GM15510 (cell line): ENCODE data around the gene AGPAT4.

Source experiments
- POLR2A ChIP-seq: IDR thresholded peaks from 3 replicates; pipeline ENCODE4 v1.6.1; 2011; ENCODE audit warnings: borderline replicate concordance; ENCODE audit not compliant: insufficient read length; ENCODE audit errors: extremely low read depth

AGPAT4 gene

DNA sequence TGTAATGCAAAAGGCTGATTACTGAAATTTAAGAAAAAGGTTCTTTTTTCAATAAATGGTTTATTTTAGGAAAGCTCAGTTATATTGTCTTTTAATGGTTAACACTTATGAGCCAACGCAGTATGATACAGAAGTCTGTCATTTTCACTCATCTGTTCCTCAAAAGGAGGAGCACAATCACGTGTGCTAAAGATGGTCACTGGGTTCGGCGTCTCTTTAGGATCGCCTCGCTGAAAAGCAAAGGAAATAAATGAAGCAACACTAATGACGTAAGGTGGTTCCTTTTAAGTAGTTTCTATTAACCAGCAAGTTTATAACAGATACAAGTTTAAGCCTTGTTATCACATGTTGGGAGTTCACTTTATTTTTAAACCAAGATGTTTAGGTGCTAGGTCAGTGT, 156.6 kb downstream of the AGPAT4 start:
- no peak for TF ChIP-seq POLR2A

DNA sequence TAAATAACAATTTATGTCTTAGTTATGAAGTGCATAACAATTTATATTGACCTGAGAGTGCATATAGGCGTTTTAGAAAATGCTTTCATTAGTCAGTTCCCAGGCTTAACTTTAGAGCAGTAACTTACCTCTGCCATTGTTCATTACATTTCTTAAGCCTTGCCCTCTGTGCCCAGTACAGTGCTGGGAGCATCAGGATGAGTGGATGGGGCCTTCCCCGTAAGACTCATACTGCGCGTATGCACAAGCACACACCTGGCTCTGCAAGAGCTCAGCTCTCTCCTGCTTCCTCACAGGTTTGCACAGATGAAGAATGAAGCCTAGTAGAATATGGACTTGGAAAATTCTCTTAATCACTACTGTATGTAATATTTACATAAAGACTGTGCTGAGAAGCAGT, 157.3 kb downstream of the AGPAT4 start:
- no peak for TF ChIP-seq POLR2A

- TF ChIP-seq POLR2A, result no peak
Observed at GRCh38 chr6:161115468-161115867, 158.4 kb downstream of the AGPAT4 start.

DNA sequence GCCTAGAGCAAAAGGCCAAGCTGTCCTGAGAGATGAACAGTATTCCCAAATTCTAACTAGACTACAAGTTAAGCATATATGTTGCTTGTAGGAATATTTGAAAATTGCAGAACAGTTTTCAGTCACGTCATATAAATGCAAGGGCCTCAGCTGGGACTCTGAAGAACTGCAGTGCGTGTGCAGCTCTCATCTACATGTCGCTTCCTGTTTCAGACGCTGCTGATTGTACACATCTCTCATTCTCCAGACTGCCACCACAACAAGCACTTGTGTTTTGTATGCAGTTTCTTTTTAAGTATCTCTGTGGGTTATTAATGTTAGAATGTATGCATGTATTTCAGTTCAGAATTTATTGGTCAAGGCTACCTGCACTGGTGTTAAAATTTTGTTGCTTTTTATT, 162.6 kb downstream of the AGPAT4 start:
- no peak for TF ChIP-seq POLR2A

- no peak for TF ChIP-seq POLR2A
Observed at GRCh38 chr6:161110028-161110779, 163.7 kb downstream of the AGPAT4 start.

DNA sequence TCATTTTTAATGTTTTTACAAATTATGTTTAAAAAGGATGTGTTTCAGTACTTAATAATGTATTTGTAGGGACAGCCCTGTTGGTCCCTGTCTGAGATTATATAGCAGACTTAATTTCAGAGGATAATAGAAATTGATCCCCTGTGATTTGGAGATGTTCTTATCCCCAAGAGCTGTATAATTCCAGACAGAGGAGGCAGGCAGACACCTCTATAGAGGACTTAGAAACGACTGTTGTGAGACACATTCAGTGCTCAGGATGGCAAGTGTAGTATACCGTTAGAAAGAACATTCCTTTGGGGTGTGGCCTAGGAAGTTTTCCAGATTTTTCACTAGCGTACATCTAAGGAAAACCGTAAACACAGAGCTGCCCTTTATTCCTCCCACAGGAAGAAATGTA, 164.5 kb downstream of the AGPAT4 start:
- TF ChIP-seq POLR2A, result no peak

DNA sequence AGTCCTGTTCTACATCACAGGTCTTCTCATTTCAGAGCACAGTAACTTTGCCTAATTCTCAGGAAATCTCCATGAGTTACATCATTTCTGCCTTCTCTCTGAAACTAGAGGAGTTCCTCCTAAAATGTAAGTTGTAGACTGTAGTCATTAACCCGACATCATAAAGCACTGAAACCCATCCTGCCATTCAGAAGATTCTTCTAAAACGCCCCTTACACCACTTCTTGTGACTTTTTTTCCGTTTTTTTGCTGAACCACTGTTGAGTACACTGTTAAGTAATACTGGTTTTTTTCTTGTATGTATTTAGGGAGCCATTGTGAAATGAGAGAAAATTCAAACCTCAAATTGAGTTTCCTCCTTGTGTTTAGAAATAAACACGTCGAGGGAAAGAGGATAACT, 164.9 kb downstream of the AGPAT4 start:
- no peak for TF ChIP-seq POLR2A

GRCh38 chr6:161107779-161108730, 165.8 kb downstream of the AGPAT4 start:
- TF ChIP-seq POLR2A, result no peak

DNA sequence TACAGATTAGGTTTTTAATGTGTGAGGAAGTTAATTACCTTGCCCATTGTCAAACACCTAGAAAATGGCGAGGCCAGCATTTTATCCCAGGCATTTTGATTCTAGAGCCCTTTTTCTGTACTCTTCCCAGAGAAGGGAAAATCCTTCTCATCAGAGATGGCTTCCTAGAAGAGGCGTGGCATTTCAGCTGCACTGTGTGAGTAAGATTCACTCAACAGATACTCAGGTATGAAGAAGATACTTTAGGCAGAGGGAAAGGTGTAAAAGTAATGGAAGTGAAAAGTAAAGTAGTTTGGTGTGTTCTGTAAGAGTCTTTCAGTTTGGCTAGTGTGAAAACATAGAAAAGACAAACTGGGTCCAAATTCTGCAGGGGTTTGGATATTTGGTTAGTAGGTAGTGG, 168.5 kb downstream of the AGPAT4 start:
- no peak for TF ChIP-seq POLR2A

- TF ChIP-seq POLR2A, result no peak
Observed at GRCh38 chr6:161104966-161105365, 168.9 kb downstream of the AGPAT4 start.

DNA sequence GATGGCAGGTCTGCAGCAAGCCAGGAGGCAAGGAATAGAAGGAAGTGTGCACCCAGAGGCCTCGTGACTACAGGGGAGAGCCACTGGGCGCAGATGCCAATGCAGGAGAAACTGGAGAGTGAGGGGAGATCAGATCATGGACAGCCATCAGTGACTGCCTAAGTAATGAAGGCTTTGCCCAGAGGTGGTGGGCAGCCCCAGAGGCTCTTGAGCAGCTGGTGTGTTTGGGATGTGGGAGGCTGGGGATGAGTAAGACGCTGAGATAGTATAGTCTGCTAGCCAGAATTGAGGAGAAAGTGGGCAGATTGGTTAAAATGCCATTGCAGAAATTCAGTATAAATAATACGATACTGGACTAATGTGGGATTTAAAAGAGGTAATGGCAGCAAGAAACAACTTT, 170.4 kb downstream of the AGPAT4 start:
- TF ChIP-seq POLR2A, result no peak

DNA sequence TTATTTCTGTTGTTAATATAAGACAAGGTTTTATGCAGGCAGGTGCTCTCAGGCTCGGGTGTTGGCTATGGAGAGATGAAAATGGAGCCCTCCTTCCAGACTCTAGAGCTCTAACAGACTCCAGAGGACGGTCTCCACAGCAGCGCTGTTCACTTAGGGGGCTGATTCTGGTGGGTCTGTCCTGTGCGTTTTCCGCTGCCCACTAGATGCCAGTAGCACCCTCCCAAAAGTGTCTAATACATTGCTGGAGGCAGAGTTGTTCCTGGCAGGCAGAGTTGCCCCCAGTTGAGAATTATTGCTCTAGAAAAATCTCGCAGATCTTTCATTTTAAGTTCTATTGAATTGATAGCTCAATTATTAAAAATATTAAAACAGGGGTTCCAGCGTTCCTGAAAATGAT, 172.3 kb downstream of the AGPAT4 start:
- no peak for TF ChIP-seq POLR2A

GRCh38 chr6:161100072-161100471, 173.8 kb downstream of the AGPAT4 start:
- TF ChIP-seq POLR2A, result no peak

GRCh38 chr6:161095916-161096315, 177.9 kb downstream of the AGPAT4 start:
- TF ChIP-seq POLR2A, result no peak

GRCh38 chr6:161094955-161095354, 178.9 kb downstream of the AGPAT4 start:
- no peak for TF ChIP-seq POLR2A

DNA sequence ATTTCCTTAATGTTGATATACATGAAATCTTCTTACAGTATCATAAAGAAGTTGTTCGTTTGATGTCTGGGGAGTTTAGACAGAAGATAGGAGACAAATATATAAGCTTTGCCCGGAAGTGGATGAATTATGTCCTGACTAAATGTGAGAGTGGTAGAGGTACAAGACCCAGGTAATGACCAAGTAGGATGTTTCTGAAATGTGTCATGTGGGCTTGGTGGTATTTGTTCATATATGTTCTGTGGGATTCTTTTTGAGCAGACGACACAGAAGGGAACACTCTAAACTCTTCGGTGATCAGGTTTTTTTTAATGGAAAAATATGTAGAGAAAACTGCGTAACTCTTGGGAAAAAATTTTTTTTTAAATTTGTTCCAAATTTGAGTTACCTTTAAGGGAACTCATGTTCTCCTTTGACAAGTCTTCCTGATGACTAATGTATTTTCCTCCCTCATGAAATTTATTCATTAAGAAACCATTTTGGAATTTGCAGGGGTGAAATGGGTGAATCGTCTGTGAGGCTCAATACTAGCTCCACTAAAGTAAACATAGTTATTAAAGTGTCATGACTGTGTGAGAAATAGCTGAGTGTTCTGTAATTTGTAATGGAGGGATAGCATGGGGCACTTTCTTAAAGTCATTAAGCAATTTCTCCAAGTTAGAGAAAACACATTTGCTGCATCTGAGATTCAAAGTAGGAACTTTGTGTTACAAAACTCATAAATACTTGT, 181.7 kb downstream of the AGPAT4 start:
- no peak for TF ChIP-seq POLR2A

DNA sequence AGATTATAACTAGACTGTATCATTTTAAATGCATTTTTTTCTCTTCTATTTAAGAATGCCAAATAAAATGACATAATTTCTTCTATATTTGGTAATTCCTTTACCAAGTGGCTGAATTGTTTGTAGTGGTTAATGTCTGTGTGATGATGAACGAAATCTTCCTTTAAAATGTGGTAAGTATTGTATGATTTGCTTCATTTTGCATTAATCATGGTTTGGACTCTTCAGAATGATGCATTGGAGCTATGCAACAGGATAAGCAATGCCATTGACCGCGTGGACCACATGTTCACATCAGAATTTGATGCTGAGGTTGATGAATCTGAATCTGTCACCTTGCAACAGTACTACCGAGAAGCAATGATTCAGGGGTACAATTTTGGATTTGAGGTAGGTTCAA, 182.7 kb downstream of the AGPAT4 start:
- no peak for TF ChIP-seq POLR2A
